ENCODE data around the gene TOM1. TPM values are rescaled to one million over a fixed set of nuclear protein-coding genes. Genes with fewer than 3 reads are reported as not detected.

Gene TOM1
- total and polyA plus RNA-seq, 2 of the 13 experiments (the other 11 are each of a cell fraction or from before 2014, with no cell fraction given): 30.8 to 87.3 TPM

GRCh38 chr22:35328472-35328885 lies 28.8 kb downstream of the TOM1 start (continued):
- TF ChIP-seq BCL3 (CRISPR knock-in tag; IDR thresholded peaks at IDR 0.05): peak; percentile 59; the same call in 1 of the 2 replicates
- TF ChIP-seq ISX (CRISPR knock-in tag; conservative IDR thresholded peaks at IDR 0.05): no peak
- TF ChIP-seq PITX1 (CRISPR knock-in tag; IDR thresholded peaks at IDR 0.05): peak; percentile 94
- peak; percentile 96 for TF ChIP-seq ATF2 (CRISPR knock-in tag; IDR thresholded peaks at IDR 0.05)
- no peak for TF ChIP-seq MAFG (CRISPR knock-in tag; IDR thresholded peaks at IDR 0.05)
- 0 out of 2 replicates have a peak, but pooled peaks have one; percentile 52 for TF ChIP-seq NRL (CRISPR knock-in tag; IDR thresholded peaks at IDR 0.05; ENCODE audit: borderline replicate concordance)
- TF ChIP-seq POLR2AphosphoS5 (IDR thresholded peaks at IDR 0.05; ENCODE audit: low read depth, low read length): 0 out of 2 replicates have a peak, but pooled peaks have one; percentile 36
- peak; percentile 33; the same call in 1 of the 2 replicates for TF ChIP-seq ZNF598 (CRISPR knock-in tag; IDR thresholded peaks at IDR 0.05; ENCODE audit: borderline replicate concordance)
- no peak for TF ChIP-seq TBP (CRISPR knock-in tag; IDR thresholded peaks at IDR 0.05)
- 0 out of 2 replicates have a peak, but pooled peaks have one; percentile 58 for TF ChIP-seq BRCA1 (CRISPR knock-in tag; IDR thresholded peaks at IDR 0.05)
- no peak for TF ChIP-seq ZNF407 (CRISPR knock-in tag; IDR thresholded peaks at IDR 0.05; ENCODE audit: not compliant biosample characterization)
- peak; percentile 88 for TF ChIP-seq ZHX1 (CRISPR knock-in tag; IDR thresholded peaks at IDR 0.05; ENCODE audit: low read depth)
- TF ChIP-seq CHD4 (IDR thresholded peaks at IDR 0.05; ENCODE audit: borderline replicate concordance, low read length): peak; percentile 77; the same call in 1 of the 2 replicates
- TF ChIP-seq U2AF1 (optimal IDR thresholded peaks at IDR 0.05; ENCODE audit: low read depth, low read length): no peak
- no peak for TF ChIP-seq ZNF354B (CRISPR knock-in tag; IDR thresholded peaks at IDR 0.05)
- TF ChIP-seq NR1H2 (CRISPR knock-in tag; IDR thresholded peaks at IDR 0.05; ENCODE audit: borderline replicate concordance, low read depth): no peak
